CMK (cell line): ENCODE measurements around the gene XPNPEP1.
A peak's percentile ranks its signal among the peaks of the same experiment; 100 is the strongest.

ENCODE experiments used
- DNase-seq: peaks from one replicate; pipeline ENCODE4 v3.0.0-alpha.2; 2010; ENCODE audit warnings: low read depth

Gene XPNPEP1

GRCh38 chr10:109893386-109893785 lies 29.9 kb downstream of the XPNPEP1 start:
- DNase-seq = peak; percentile 70

GRCh38 chr10:109892931-109893330 lies 30.4 kb downstream of the XPNPEP1 start:
- peak; percentile 29 for DNase-seq

GRCh38 chr10:109892117-109892516 lies 31.2 kb downstream of the XPNPEP1 start:
- peak; percentile 47 for DNase-seq

- DNase-seq = no peak
Observed at GRCh38 chr10:109891105-109891504, 32.2 kb downstream of the XPNPEP1 start.

GRCh38 chr10:109889867-109890266 lies 33.4 kb downstream of the XPNPEP1 start:
- no peak for DNase-seq

- no peak for DNase-seq
Observed at GRCh38 chr10:109887776-109888175, 35.5 kb downstream of the XPNPEP1 start.

- no peak for DNase-seq
Observed at GRCh38 chr10:109887243-109887642, 36.1 kb downstream of the XPNPEP1 start.

- no peak for DNase-seq
Observed at GRCh38 chr10:109886781-109887140, 36.5 kb downstream of the XPNPEP1 start.

GRCh38 chr10:109886037-109886780 lies 37.1 kb downstream of the XPNPEP1 start:
- no peak for DNase-seq

- peak; percentile 62 for DNase-seq
Observed at GRCh38 chr10:109883859-109884771, 39.2 kb downstream of the XPNPEP1 start.

- DNase-seq = no peak
Observed at GRCh38 chr10:109882251-109883057, 40.9 kb downstream of the XPNPEP1 start.

- DNase-seq = no peak
Observed at GRCh38 chr10:109881769-109882057, 41.6 kb downstream of the XPNPEP1 start.

- no peak for DNase-seq
Observed at GRCh38 chr10:109880886-109881768, 42.2 kb downstream of the XPNPEP1 start.

- DNase-seq = no peak
Observed at GRCh38 chr10:109877546-109877945, 45.8 kb downstream of the XPNPEP1 start.

- DNase-seq = no peak
Observed at GRCh38 chr10:109875828-109876821, 47.2 kb downstream of the XPNPEP1 start.

GRCh38 chr10:109875151-109875568 lies 48.2 kb downstream of the XPNPEP1 start:
- no peak for DNase-seq

GRCh38 chr10:109871476-109871875 lies 51.8 kb downstream of the XPNPEP1 start:
- DNase-seq = no peak

GRCh38 chr10:109866995-109867635 lies 56.2 kb downstream of the XPNPEP1 start:
- no peak for DNase-seq

- DNase-seq = no peak
Observed at GRCh38 chr10:109866168-109866994, 56.9 kb downstream of the XPNPEP1 start.
